HEK293 (cell line): ENCODE results near the gene CDX2.

Source experiments
- CTCF ChIA-PET: fragments of 350-600 bp; formaldehyde crosslinking; extraction: SDS; loops from one replicate; lab custom pipeline; 2021; ENCODE audit warnings: antibody characterized with exemption; lab: Yijun Ruan, JAX
- POLR2A ChIA-PET: fragments of 300-600 bp; formaldehyde crosslinking; extraction: SDS; loops from one replicate; lab custom pipeline; 2020; ENCODE audit warnings: antibody characterized with exemption, inconsistent platforms; lab: Yijun Ruan, JAX
- H3K27ac ChIP-seq: fragments of 200-500 bp; sonication (Bioruptor generic); 2 replicates; pipeline ENCODE4 v1.5.1; 2014; ENCODE audit warnings: low read depth, low read length, control low read depth, inconsistent platforms; ENCODE audit errors: extremely low read depth
- H3K36me3 ChIP-seq, 2 experiments: fragments of 200-500 bp in 1 of 2; sonication (Bioruptor generic) in 1 of 2; 1 replicate in 1 of 2; 2 replicates in 1 of 2; pipeline ENCODE4 v1.5.1; 2014 to 2017; ENCODE audit warnings: inconsistent platforms in 2 of 2, low read length in 2 of 2; ENCODE audit not compliant: control insufficient read depth in 2 of 2, insufficient read depth in 1 of 2
- H3K4me1 ChIP-seq: fragments of 200-500 bp; sonication (Bioruptor generic); 2 replicates; pipeline ENCODE4 v1.5.1; 2014; ENCODE audit warnings: mild to moderate bottlenecking, low read length, inconsistent platforms; ENCODE audit not compliant: control insufficient read depth, insufficient read depth
- H3K4me3 ChIP-seq: 2 replicates; pipeline ENCODE4 v1.5.1; 2011; ENCODE audit warnings: low read depth, mild to moderate bottlenecking, control low read depth, low read length, moderate library complexity
- H3K9me3 ChIP-seq: fragments of 200-500 bp; sonication (Bioruptor generic); 2 replicates; pipeline ENCODE4 v1.5.1; 2014; ENCODE audit warnings: low read depth, low read length, inconsistent platforms; ENCODE audit not compliant: control insufficient read depth, insufficient read depth
- RBAK ChIP-seq: fragments of 450-650 bp; formaldehyde crosslinking; IDR thresholded peaks from 2 replicates; pipeline ENCODE4 v1.5.1; 2016; ENCODE audit warnings: missing biosample characterization, missing genetic modification characterization
- ZBTB1 ChIP-seq: fragments of 450-650 bp; formaldehyde crosslinking; IDR thresholded peaks from 2 replicates; pipeline ENCODE4 v1.5.1; 2016; ENCODE audit warnings: missing biosample characterization, missing genetic modification characterization
- ZNF140 ChIP-seq: fragments of 450-650 bp; formaldehyde crosslinking; IDR thresholded peaks from 2 replicates; pipeline ENCODE4 v1.5.1; 2016; ENCODE audit warnings: missing biosample characterization, missing genetic modification characterization
- ZNF2 ChIP-seq: fragments of 450-650 bp; formaldehyde crosslinking; IDR thresholded peaks from 2 replicates; pipeline ENCODE4 v1.5.1; 2016; ENCODE audit warnings: missing biosample characterization, missing genetic modification characterization
- ZNF324 ChIP-seq: fragments of 450-650 bp; formaldehyde crosslinking; IDR thresholded peaks from 2 replicates; pipeline ENCODE4 v1.5.1; 2016; ENCODE audit warnings: missing biosample characterization, missing genetic modification characterization
- ZNF391 ChIP-seq: fragments of 450-650 bp; formaldehyde crosslinking; IDR thresholded peaks from 2 replicates; pipeline ENCODE4 v1.5.1; 2016; ENCODE audit warnings: low read depth, missing biosample characterization, missing genetic modification characterization, borderline replicate concordance
- ZNF549 ChIP-seq: fragments of 450-650 bp; IDR thresholded peaks from 2 replicates; pipeline ENCODE4 v1.5.1; 2018; ENCODE audit warnings: missing biosample characterization, missing genetic modification characterization, mild to moderate bottlenecking, inconsistent platforms, moderate library complexity
- ZNF626 ChIP-seq: fragments of 450-650 bp; sonication (Bioruptor Pico); formaldehyde crosslinking; IDR thresholded peaks from 2 replicates; pipeline ENCODE4 v1.5.1; 2018; ENCODE audit warnings: missing biosample characterization, missing genetic modification characterization, inconsistent platforms
- ZNF658 ChIP-seq: fragments of 450-650 bp; formaldehyde crosslinking; IDR thresholded peaks from 2 replicates; pipeline ENCODE4; 2016; ENCODE audit warnings: missing biosample characterization, missing genetic modification characterization
- ZNF776 ChIP-seq: fragments of 450-650 bp; formaldehyde crosslinking; IDR thresholded peaks from 2 replicates; pipeline ENCODE4 v1.5.0; 2017; ENCODE audit warnings: missing biosample characterization, missing genetic modification characterization, borderline replicate concordance
- TF ChIP-seq, protein P1 (sequence below): fragments of 450-650 bp; formaldehyde crosslinking; IDR thresholded peaks from 2 replicates; pipeline ENCODE4 v1.5.1; 2016; ENCODE audit warnings: missing biosample characterization, missing genetic modification characterization, borderline replicate concordance
- TF ChIP-seq, protein P2 (sequence below): sonication (generic); formaldehyde crosslinking; IDR thresholded peaks from 2 replicates; pipeline ENCODE4 v1.8.1; 2022; ENCODE audit warnings: mild to moderate bottlenecking, moderate library complexity, missing genetic modification reagents
- TF ChIP-seq, protein P3 (sequence below): fragments of 450-650 bp; formaldehyde crosslinking; IDR thresholded peaks from 2 replicates; pipeline ENCODE4 v1.5.1; 2016; ENCODE audit warnings: missing biosample characterization, missing genetic modification characterization
- TF ChIP-seq, protein P4 (sequence below): fragments of 450-650 bp; formaldehyde crosslinking; IDR thresholded peaks from 2 replicates; pipeline ENCODE4 v1.5.1; 2016; ENCODE audit warnings: missing biosample characterization, missing genetic modification characterization
- TF ChIP-seq, protein P5 (sequence below): fragments of 450-650 bp; formaldehyde crosslinking; IDR thresholded peaks from 2 replicates; pipeline ENCODE4 v1.5.1; 2016; ENCODE audit warnings: missing biosample characterization, missing genetic modification characterization, low read depth

CDX2 gene

DNA sequence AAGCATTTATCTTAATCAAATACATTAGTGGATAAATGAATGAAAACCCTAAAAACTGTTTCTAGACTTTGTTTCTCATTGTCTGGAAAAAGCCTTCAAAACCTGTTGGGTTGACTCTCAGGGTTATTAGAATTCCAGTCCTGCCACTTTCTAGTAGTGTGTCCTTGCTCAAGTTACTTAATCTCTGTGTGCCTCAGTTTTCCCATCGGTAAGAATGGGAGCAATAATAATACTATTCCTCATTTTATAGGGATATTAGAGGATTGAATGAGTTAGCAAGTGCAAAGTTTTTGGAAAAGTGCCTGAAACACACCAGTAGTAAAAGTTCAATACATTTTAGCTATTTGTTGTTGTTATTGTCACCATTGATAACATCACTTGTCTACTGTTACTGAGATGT, 16.5 kb upstream of the CDX2 start (continued):
- TF ChIP-seq, protein P1, sequence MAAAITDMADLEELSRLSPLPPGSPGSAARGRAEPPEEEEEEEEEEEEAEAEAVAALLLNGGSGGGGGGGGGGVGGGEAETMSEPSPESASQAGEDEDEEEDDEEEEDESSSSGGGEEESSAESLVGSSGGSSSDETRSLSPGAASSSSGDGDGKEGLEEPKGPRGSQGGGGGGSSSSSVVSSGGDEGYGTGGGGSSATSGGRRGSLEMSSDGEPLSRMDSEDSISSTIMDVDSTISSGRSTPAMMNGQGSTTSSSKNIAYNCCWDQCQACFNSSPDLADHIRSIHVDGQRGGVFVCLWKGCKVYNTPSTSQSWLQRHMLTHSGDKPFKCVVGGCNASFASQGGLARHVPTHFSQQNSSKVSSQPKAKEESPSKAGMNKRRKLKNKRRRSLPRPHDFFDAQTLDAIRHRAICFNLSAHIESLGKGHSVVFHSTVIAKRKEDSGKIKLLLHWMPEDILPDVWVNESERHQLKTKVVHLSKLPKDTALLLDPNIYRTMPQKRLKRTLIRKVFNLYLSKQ (tag by site-specific recombination): no peak
- TF ChIP-seq, protein P2, sequence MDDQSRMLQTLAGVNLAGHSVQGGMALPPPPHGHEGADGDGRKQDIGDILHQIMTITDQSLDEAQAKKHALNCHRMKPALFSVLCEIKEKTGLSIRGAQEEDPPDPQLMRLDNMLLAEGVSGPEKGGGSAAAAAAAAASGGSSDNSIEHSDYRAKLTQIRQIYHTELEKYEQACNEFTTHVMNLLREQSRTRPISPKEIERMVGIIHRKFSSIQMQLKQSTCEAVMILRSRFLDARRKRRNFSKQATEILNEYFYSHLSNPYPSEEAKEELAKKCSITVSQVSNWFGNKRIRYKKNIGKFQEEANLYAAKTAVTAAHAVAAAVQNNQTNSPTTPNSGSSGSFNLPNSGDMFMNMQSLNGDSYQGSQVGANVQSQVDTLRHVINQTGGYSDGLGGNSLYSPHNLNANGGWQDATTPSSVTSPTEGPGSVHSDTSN (CRISPR knock-in tag): no peak
- TF ChIP-seq, all 188 proteins: peak for 0

DNA sequence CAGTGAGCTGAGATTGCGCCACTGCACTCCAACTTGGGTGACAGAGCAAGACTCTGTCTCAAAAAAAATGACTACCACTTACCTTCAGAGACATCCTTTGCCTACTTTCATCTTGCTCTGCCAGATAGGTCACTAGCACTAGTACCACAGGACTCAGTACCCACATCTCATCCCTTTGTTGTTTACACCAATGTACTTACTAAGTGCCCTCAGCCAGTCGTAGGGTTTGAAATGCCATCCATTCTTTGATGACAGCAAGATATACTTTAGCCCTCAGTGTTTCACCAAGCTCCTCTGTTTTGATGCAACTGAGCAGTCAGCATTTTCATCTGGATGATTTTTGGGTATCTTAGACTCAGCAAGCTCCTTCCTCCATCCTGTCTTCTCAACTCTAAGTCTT, 13.2 kb upstream of the CDX2 start:
- Histone ChIP-seq H3K9me3 (no peaks in the 10 kb centered on the region), H3K4me3 (no peak overlapping the region)
- no peak for TF ChIP-seq ZNF626 (tag by site-specific recombination)
- TF ChIP-seq, all 188 proteins: peak for 0
- H3K4me1 ChIP-seq: no peaks in the 10 kb centered on the region
- no peaks in the 10 kb centered on the region for H3K36me3 ChIP-seq
- H3K27ac ChIP-seq: no peak overlapping the region
- ChIA-PET POLR2A (no interaction called here), CTCF (interaction anchor here (0.6 to 5.4 kb wide), 5 partner anchors 113 to 621 kb away, joined by 3 to 71 read pairs (median 9); partner anchors contain the start of gene GSX1)

DNA sequence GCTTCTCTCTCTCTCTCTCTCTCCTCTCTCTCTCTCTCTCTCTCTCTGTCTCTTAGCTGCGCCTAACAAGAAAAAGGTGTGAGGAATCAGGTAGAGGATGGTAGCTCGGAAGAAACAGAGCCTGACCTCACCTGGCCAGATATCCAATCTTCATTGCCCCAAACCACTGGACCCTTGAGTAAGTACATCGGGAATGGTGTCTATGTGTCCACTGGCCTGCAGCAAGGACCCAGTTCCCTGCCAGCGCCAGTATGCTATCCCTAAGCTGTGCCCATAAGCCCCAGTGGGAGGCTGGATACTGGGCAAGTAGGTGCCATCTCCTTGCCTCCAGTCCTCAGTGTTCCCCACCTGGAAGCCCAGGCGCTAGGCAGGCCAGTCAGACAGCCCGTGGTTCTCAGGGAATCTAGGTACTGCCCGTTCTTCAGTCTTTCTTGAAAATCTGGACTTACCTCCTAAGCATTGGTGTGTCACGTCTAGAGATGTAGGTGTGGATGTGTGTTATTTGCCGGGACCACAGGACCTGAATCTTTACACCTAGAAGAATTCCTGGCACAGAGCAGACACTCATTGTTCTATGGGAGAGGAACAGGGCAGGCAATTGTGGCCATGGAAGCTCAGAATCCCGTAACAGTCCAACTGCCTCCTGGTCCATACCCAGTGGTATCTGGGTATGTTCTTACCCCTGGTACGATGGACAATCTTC, 12.0 kb upstream of the CDX2 start:
- no peak overlapping the region for H3K27ac ChIP-seq
- H3K4me3 ChIP-seq: no peak overlapping the region
- CTCF ChIA-PET: interaction anchor here (0.6 kb wide), 3 partner anchors 616 to 676 kb away, joined by 3 to 4 read pairs (median 3); no protein-coding TSS in a partner anchor

More for the DNA sequence above, 12.0 kb upstream of the CDX2 start:
- TF ChIP-seq, protein P3, sequence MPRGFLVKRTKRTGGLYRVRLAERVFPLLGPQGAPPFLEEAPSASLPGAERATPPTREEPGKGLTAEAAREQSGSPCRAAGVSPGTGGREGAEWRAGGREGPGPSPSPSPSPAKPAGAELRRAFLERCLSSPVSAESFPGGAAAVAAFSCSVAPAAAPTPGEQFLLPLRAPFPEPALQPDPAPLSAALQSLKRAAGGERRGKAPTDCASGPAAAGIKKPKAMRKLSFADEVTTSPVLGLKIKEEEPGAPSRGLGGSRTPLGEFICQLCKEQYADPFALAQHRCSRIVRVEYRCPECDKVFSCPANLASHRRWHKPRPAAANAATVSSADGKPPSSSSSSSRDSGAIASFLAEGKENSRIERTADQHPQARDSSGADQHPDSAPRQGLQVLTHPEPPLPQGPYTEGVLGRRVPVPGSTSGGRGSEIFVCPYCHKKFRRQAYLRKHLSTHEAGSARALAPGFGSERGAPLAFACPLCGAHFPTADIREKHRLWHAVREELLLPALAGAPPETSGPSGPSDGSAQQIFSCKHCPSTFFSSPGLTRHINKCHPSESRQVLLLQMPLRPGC: no peak
- no peak for TF ChIP-seq ZNF391
- TF ChIP-seq ZNF776: no peak
- TF ChIP-seq, protein P4, sequence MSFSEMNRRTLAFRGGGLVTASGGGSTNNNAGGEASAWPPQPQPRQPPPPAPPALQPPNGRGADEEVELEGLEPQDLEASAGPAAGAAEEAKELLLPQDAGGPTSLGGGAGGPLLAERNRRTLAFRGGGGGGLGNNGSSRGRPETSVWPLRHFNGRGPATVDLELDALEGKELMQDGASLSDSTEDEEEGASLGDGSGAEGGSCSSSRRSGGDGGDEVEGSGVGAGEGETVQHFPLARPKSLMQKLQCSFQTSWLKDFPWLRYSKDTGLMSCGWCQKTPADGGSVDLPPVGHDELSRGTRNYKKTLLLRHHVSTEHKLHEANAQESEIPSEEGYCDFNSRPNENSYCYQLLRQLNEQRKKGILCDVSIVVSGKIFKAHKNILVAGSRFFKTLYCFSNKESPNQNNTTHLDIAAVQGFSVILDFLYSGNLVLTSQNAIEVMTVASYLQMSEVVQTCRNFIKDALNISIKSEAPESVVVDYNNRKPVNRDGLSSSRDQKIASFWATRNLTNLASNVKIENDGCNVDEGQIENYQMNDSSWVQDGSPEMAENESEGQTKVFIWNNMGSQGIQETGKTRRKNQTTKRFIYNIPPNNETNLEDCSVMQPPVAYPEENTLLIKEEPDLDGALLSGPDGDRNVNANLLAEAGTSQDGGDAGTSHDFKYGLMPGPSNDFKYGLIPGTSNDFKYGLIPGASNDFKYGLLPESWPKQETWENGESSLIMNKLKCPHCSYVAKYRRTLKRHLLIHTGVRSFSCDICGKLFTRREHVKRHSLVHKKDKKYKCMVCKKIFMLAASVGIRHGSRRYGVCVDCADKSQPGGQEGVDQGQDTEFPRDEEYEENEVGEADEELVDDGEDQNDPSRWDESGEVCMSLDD: no peak
- no peak for TF ChIP-seq ZBTB1
- TF ChIP-seq ZNF658 (tag by site-specific recombination): no peak
- TF ChIP-seq ZNF324 (tag by site-specific recombination): no peak
- TF ChIP-seq ZNF549: no peak
- TF ChIP-seq ZNF2 (tag by site-specific recombination): no peak
- TF ChIP-seq RBAK (tag by site-specific recombination): no peak
- no peak for TF ChIP-seq ZNF140
- TF ChIP-seq, protein P5, sequence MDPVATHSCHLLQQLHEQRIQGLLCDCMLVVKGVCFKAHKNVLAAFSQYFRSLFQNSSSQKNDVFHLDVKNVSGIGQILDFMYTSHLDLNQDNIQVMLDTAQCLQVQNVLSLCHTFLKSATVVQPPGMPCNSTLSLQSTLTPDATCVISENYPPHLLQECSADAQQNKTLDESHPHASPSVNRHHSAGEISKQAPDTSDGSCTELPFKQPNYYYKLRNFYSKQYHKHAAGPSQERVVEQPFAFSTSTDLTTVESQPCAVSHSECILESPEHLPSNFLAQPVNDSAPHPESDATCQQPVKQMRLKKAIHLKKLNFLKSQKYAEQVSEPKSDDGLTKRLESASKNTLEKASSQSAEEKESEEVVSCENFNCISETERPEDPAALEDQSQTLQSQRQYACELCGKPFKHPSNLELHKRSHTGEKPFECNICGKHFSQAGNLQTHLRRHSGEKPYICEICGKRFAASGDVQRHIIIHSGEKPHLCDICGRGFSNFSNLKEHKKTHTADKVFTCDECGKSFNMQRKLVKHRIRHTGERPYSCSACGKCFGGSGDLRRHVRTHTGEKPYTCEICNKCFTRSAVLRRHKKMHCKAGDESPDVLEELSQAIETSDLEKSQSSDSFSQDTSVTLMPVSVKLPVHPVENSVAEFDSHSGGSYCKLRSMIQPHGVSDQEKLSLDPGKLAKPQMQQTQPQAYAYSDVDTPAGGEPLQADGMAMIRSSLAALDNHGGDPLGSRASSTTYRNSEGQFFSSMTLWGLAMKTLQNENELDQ (tag by site-specific recombination): no peak
- POLR2A ChIA-PET: no interaction called here
- no peaks in the 10 kb centered on the region for H3K36me3 ChIP-seq
- no peaks in the 10 kb centered on the region for H3K4me1 ChIP-seq
- H3K9me3 ChIP-seq: no peaks in the 10 kb centered on the region
